Measurements from ENCODE around the gene KAZN. TPM values are rescaled to one million over a fixed set of nuclear protein-coding genes. Genes with fewer than 3 reads are reported as not detected.

KAZN gene
- total and polyA plus RNA-seq, 2 donors from 2014 or later, result 17.4 to 60.8 TPM

DNA sequence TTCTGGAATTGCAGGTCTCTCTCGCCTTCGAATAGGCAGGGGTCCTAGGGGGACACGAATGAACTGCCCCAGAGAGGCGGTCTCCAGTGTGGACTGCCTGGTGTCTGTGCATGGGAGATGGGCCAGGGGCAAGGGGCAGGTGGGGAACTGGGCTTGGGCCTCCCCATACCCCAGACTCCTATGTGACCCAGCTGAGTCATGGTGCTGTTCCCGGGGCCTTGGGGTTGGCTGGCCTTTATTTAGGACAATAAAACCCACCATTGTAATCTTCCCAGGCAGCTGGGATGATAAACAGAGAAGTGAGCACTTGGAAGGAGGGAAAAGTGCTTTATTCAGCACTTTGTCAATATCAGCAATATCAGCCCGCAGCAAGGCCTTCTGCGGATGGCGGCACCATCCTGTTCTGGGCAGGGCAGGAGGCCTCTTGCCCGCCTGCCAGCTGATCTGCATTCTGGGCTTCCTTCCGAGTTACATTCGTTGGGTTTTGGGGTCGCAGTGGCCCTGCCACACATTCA is 346.0 kb downstream of the KAZN start:
- TF ChIP-seq, protein P1, sequence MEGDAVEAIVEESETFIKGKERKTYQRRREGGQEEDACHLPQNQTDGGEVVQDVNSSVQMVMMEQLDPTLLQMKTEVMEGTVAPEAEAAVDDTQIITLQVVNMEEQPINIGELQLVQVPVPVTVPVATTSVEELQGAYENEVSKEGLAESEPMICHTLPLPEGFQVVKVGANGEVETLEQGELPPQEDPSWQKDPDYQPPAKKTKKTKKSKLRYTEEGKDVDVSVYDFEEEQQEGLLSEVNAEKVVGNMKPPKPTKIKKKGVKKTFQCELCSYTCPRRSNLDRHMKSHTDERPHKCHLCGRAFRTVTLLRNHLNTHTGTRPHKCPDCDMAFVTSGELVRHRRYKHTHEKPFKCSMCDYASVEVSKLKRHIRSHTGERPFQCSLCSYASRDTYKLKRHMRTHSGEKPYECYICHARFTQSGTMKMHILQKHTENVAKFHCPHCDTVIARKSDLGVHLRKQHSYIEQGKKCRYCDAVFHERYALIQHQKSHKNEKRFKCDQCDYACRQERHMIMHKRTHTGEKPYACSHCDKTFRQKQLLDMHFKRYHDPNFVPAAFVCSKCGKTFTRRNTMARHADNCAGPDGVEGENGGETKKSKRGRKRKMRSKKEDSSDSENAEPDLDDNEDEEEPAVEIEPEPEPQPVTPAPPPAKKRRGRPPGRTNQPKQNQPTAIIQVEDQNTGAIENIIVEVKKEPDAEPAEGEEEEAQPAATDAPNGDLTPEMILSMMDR (IDR thresholded peaks at IDR 0.05; ENCODE audit: borderline replicate concordance, extremely low read depth, insufficient read depth), result no peak
- FAIRE-seq (no peak), DNase-seq (peak in 1 of 5 donors; percentile 65)
- H3K36me3 ChIP-seq (ENCODE audit: control insufficient read depth in 2 of 3, insufficient read depth in 3 of 3, low read length in 3 of 3), result no peaks in the 10 kb centered on the region
- intact Hi-C loops (cut with DNase I), result no loop called here
- H3K4me3 ChIP-seq (ENCODE audit: low read length in 3 of 3), result no peak overlapping the region
- H3K4me1 ChIP-seq (ENCODE audit: control insufficient read depth in 2 of 3, insufficient read depth in 2 of 3, low read depth in 1 of 3, low read length in 3 of 3), result peaks cover 11 to 65% (median 65%) of the 10 kb centered on the region in 3 donors
- no peaks in the 10 kb centered on the region for H3K9me3 ChIP-seq (ENCODE audit: control insufficient read depth in 2 of 3, insufficient read depth in 1 of 3, low read length in 3 of 3)
- H3K27ac ChIP-seq (ENCODE audit: low read depth in 2 of 2, low read length in 2 of 2), result peak overlapping the region; percentile 80 to 82
- peak overlapping the region in 1 of 3 donors; percentile 59 for H3K9ac ChIP-seq (ENCODE audit: low read length in 3 of 3)
- H3K27me3 ChIP-seq (ENCODE audit: control insufficient read depth, insufficient read depth, low read length), result no peaks in the 10 kb centered on the region

DNA sequence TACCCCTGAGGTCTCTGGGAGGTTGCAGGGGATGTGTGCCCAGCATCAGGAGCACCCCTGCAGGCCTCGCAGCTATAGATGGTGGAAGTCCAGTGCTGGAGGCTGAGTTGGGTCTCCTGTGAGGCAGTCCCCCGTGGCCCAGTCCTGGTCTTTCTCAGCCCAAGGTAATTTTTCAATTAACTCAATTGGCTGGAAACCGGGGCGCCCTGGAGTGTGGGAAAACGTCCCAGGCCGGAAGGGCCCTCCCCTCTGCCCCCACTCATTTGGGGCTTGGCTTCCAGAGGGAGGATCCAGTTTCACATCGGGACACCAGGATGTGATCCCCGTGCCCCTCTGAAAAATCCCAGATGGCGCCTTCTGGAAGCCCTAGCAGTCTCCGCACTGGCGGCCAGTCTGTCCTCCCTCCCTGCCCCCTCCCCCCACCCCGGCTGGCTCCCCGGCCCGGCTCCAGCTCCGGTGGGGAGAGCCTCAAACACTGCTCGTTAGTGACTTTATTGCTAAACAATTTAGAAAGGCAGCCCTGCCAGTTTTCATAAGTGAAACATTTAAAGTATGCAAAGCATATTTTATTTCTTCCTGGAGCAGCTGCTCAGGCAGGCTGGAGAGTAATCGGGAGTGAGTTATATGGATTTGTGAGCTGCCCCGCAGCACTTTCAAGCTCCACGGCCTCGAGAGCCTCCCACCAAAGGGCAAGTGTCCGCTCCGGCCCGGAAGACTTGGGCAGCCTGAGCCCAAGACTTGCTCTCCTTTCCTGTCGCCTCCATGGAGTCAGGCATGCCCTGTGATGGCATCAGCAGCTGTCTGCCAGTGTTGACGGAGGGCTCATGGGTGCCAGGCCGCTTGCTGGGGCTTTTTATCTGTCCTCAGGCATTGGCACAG is 346.9 kb downstream of the KAZN start:
- DNase-seq (peak; percentile 87 to 96 (median 90)), FAIRE-seq (no peak)
- H3K9me3 ChIP-seq (ENCODE audit: control insufficient read depth in 2 of 3, insufficient read depth in 1 of 3, low read length in 3 of 3), result no peaks in the 10 kb centered on the region
- H3K4me3 ChIP-seq (ENCODE audit: low read length in 3 of 3), result peak overlapping the region in 1 of 3 donors; percentile 17
- no peaks in the 10 kb centered on the region for H3K36me3 ChIP-seq (ENCODE audit: control insufficient read depth in 2 of 3, insufficient read depth in 3 of 3, low read length in 3 of 3)
- H3K4me1 ChIP-seq (ENCODE audit: control insufficient read depth in 2 of 3, insufficient read depth in 2 of 3, low read depth in 1 of 3, low read length in 3 of 3), result peaks cover 11 to 66% (median 65%) of the 10 kb centered on the region in 3 donors
- peak overlapping the region; percentile 84 to 92 for H3K27ac ChIP-seq (ENCODE audit: low read depth in 2 of 2, low read length in 2 of 2)
- intact Hi-C loops (cut with DNase I), result no loop called here
- TF ChIP-seq, protein P1 (IDR thresholded peaks at IDR 0.05; ENCODE audit: borderline replicate concordance, extremely low read depth, insufficient read depth), result no peak
- no peaks in the 10 kb centered on the region for H3K27me3 ChIP-seq (ENCODE audit: control insufficient read depth, insufficient read depth, low read length)
- peak overlapping the region in 2 of 3 donors; percentile 4 to 72 for H3K9ac ChIP-seq (ENCODE audit: low read length in 3 of 3)

DNA sequence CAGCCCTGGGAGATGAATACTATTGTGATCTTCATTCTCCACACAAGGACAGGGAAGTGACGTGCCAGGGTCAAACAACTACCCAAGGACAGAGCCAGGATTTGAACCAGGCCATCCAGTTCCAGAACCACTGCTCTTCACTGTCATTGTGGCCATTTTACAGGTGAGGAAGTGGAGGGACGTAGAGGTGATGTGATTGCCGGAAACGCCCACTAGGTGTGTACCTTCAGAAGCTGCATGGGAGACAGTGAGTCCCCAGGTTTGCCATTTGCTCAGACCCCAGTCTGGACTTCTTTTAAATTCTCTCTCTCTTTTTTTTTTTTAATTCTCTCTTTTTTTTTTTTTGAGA is 347.5 kb downstream of the KAZN start:
- peak overlapping the region in 1 of 3 donors; percentile 17 for H3K4me3 ChIP-seq (ENCODE audit: low read length in 3 of 3)

More for the DNA sequence above, 347.5 kb downstream of the KAZN start:
- H3K27me3 ChIP-seq (ENCODE audit: control insufficient read depth, insufficient read depth, low read length), result no peaks in the 10 kb centered on the region
- H3K36me3 ChIP-seq (ENCODE audit: control insufficient read depth in 2 of 3, insufficient read depth in 3 of 3, low read length in 3 of 3), result no peaks in the 10 kb centered on the region
- DNase-seq (no peak), FAIRE-seq (no peak)
- peaks cover 11 to 70% (median 69%) of the 10 kb centered on the region in 3 donors for H3K4me1 ChIP-seq (ENCODE audit: control insufficient read depth in 2 of 3, insufficient read depth in 2 of 3, low read depth in 1 of 3, low read length in 3 of 3)
- H3K9me3 ChIP-seq (ENCODE audit: control insufficient read depth in 2 of 3, insufficient read depth in 1 of 3, low read length in 3 of 3), result no peaks in the 10 kb centered on the region
- TF ChIP-seq, protein P1 (IDR thresholded peaks at IDR 0.05; ENCODE audit: borderline replicate concordance, extremely low read depth, insufficient read depth), result no peak
- H3K9ac ChIP-seq (ENCODE audit: low read length in 3 of 3), result peak overlapping the region in 1 of 3 donors; percentile 72
- peak overlapping the region; percentile 84 to 92 for H3K27ac ChIP-seq (ENCODE audit: low read depth in 2 of 2, low read length in 2 of 2)
- intact Hi-C loops (cut with DNase I), result no loop called here

Data from kidney (tissue), 14 donors.